ENCODE results near the gene PAQR7. TPM values are rescaled to one million over a fixed set of nuclear protein-coding genes. Genes with fewer than 3 reads are reported as not detected.

The PAQR7 gene
- 6.7 to 9.1 TPM (median 8.4 TPM) in 3 replicates for total RNA-seq (2021)
- percentile 58 among the genes with signal in this experiment for Bru-seq, nascent RNA
- long read RNA-seq, experiment 1, result 0 reads
- long read RNA-seq, experiment 2, partial matches to known transcripts, result 0 of 3 reads
- long read RNA-seq, experiment 2, other reads (novel, unspliced or antisense), result 3 of 3 reads
- long read RNA-seq, experiment 3, result 0 reads

- CTCF ChIA-PET, result interaction anchor here (0.8 to 4.1 kb wide), 16 partner anchors 9 to 410 kb away, joined by 3 to 55 read pairs (median 6); partner anchors contain the start of genes CEP85 and PAFAH2
- peak; percentile 80 for DNase-seq (ENCODE audit: low spot score)
- POLR2A ChIA-PET, result interaction anchor here (0.6 to 2.5 kb wide), 10 partner anchors 13 to 506 kb away, joined by 3 to 16 read pairs (median 4); partner anchors contain the start of gene STMN1
- H3K27me3 Mint-ChIP-seq (ENCODE audit: low read depth), result peaks cover 19% of the 10 kb centered on the region
- no peaks in the 10 kb centered on the region for H3K36me3 Mint-ChIP-seq
- H3K9me3 Mint-ChIP-seq, result no peaks in the 10 kb centered on the region
- peak; percentile 56 for ATAC-seq
- peak within 1 kb of the TSS; percentile 77 for H3K4me3 Mint-ChIP-seq
- H3K4me1 Mint-ChIP-seq, result peaks cover 23% of the 10 kb centered on the region
- H3K27ac Mint-ChIP-seq, result peak within 1 kb of the TSS; percentile 80
- no peak for TF ChIP-seq ZNF396 (CRISPR knock-in tag; IDR thresholded peaks at IDR 0.05; ENCODE audit: borderline replicate concordance)
- no peak for TF ChIP-seq OVOL2 (CRISPR knock-in tag; IDR thresholded peaks at IDR 0.05; ENCODE audit: borderline replicate concordance)
- no peak for TF ChIP-seq STAT6 (CRISPR knock-in tag; conservative IDR thresholded peaks at IDR 0.05; ENCODE audit: low read depth)
- TF ChIP-seq ZNF423 (CRISPR knock-in tag; IDR thresholded peaks at IDR 0.05), result peak; percentile 40
- no peak; the same call in 1 of the 2 replicates for TF ChIP-seq ARID4B (CRISPR knock-in tag; IDR thresholded peaks at IDR 0.05; ENCODE audit: borderline replicate concordance)
- 0 out of 2 replicates have a peak, but pooled peaks have one; percentile 37 for TF ChIP-seq ZBTB43 (CRISPR knock-in tag; IDR thresholded peaks at IDR 0.05)
- no peak for TF ChIP-seq MXD4 (CRISPR knock-in tag; IDR thresholded peaks at IDR 0.05; ENCODE audit: borderline replicate concordance)
- TF ChIP-seq TCF7 (CRISPR knock-in tag; IDR thresholded peaks at IDR 0.05; ENCODE audit: low read depth), result no peak
- TF ChIP-seq IRF1 (CRISPR knock-in tag; IDR thresholded peaks at IDR 0.05), result no peak
- no peak for TF ChIP-seq GTF2I (CRISPR knock-in tag; conservative IDR thresholded peaks at IDR 0.05)
- no peak for TF ChIP-seq ATF6 (CRISPR knock-in tag; IDR thresholded peaks at IDR 0.05)
- TF ChIP-seq USF2 (CRISPR knock-in tag; IDR thresholded peaks at IDR 0.05), result peak; percentile 55; the same call in 1 of the 2 replicates
- peak; percentile 81 for TF ChIP-seq MAX (CRISPR knock-in tag; IDR thresholded peaks at IDR 0.05)
- no peak for TF ChIP-seq ATF1 (CRISPR knock-in tag; IDR thresholded peaks at IDR 0.05)
- TF ChIP-seq TEAD4 (CRISPR knock-in tag; IDR thresholded peaks at IDR 0.05), result no peak
- peak; percentile 100 for TF ChIP-seq ZNF263 (CRISPR knock-in tag; IDR thresholded peaks at IDR 0.05; ENCODE audit: low read depth)
- TF ChIP-seq AR (CRISPR knock-in tag; IDR thresholded peaks at IDR 0.05), result no peak
- TF ChIP-seq ERG (CRISPR knock-in tag; IDR thresholded peaks at IDR 0.05), result no peak
Measured at GRCh38 chr1:25875154-25875855, at the start of gene PAQR7. Gene PAQR7, minus strand, starts transcription at chr1:25875708. Its CDS starts 11,869 bp downstream, at chr1:25863839.

Measured in WTC11 (cell line).